ENCODE measurements around the gene GOLPH3L. TPM values are rescaled to one million over a fixed set of nuclear protein-coding genes. Genes with fewer than 3 reads are reported as not detected.

Gene GOLPH3L
- total and polyA plus RNA-seq, 2 of the 13 experiments (the other 11 are each of a cell fraction or from before 2014, with no cell fraction given): 8.2 to 12.8 TPM

DNA sequence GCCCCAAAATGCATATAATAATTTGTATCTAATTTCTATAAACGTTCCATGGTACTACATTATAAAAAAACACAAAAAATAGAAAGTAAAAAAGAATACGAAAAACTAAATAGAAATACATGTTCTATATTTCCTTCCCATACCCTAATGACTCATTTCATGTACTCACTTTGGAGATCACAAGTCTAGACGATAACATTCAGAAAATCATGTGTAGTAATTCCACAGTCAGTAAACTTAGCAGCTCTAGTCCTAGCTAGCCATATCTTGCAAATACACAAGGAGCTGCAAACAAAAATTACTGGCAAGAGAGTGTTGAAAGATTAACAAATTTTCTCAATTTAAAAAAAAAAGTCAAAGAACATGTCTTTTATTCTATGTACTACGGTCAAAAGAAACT, 1.4 kb downstream of the GOLPH3L start (continued):
- TF ChIP-seq ZBTB7A (CRISPR knock-in tag; IDR thresholded peaks at IDR 0.05) (no peak), ZNF598 (CRISPR knock-in tag; IDR thresholded peaks at IDR 0.05; ENCODE audit: borderline replicate concordance) (no peak)
- TF ChIP-seq, protein P1, sequence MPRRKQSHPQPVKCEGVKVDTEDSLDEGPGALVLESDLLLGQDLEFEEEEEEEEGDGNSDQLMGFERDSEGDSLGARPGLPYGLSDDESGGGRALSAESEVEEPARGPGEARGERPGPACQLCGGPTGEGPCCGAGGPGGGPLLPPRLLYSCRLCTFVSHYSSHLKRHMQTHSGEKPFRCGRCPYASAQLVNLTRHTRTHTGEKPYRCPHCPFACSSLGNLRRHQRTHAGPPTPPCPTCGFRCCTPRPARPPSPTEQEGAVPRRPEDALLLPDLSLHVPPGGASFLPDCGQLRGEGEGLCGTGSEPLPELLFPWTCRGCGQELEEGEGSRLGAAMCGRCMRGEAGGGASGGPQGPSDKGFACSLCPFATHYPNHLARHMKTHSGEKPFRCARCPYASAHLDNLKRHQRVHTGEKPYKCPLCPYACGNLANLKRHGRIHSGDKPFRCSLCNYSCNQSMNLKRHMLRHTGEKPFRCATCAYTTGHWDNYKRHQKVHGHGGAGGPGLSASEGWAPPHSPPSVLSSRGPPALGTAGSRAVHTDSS (CRISPR knock-in tag; conservative IDR thresholded peaks at IDR 0.05): no peak

GRCh38 chr1:150692720-150693119, 4.2 kb downstream of the GOLPH3L start:
- Histone ChIP-seq H3K27me3 (ENCODE audit: control insufficient read depth in 1 of 2, insufficient read depth in 2 of 2, low read length in 2 of 2) (no peaks in the 10 kb centered on the region; a peak in 1 of 5 replicates), H3K36me3 (replicated peaks in 1 of 2; ENCODE audit: control insufficient read depth in 1 of 2, insufficient read depth in 2 of 2, low read length in 2 of 2) (peaks cover 4 to 42% of the 10 kb centered on the region in 2 experiments; a peak in 4 of 5 replicates), H3K4me3 (replicated peaks in 1 of 3; ENCODE audit: insufficient read depth in 1 of 3, low read depth in 2 of 3, low read length in 3 of 3) (no peak overlapping the region), H3K9ac (ENCODE audit: insufficient read depth, low read depth, low read length) (no peak overlapping the region), H2AFZ (ENCODE audit: low read length) (no peak overlapping the region), H3K27ac (ENCODE audit: extremely low read length, insufficient read depth, low read length) (no peak overlapping the region), H3K79me2 (ENCODE audit: insufficient read depth, low read length) (peaks cover 10% of the 10 kb centered on the region), H3K9me3 (ENCODE audit: low read length) (no peaks in the 10 kb centered on the region), H3K4me2 (ENCODE audit: low read depth, low read length) (no peak overlapping the region), H4K20me1 (ENCODE audit: insufficient read depth, low read length) (no peaks in the 10 kb centered on the region), H3K4me1 (ENCODE audit: insufficient read depth, low read length) (0 out of 2 replicates have a peak, but pooled peaks cover 17% of the 10 kb centered on the region)
- POLR2A ChIA-PET: interaction anchor here (1.1 kb wide), 1 partner anchor 113 kb away, joined by 3 read pairs; no protein-coding TSS in a partner anchor
- DNase-seq (ENCODE audit: low spot score) (no peak), FAIRE-seq (no peak), ATAC-seq (no peak)
- no TSS peak for BruUV-seq (replicated peaks)
- 95% methylated on average over 3 of the region's 3 CpGs for WGBS (ENCODE audit: low lambda C conversion rate)
- CTCF ChIA-PET (ENCODE audit: low intra/inter-chr PET ratio, low total read pairs): no interaction called here
- intact Hi-C loops (cut with micrococcal nuclease; ENCODE audit: unreplicated experiment): loop anchor here (10.0 kb wide), 1 partner anchor 68 kb away; the partner anchor contains the start of gene ENSA
- in situ Hi-C loops (cut with HindIII; ENCODE audit: extremely low pct_ligation_motif_present, low pct_unique_long_range_greater_than_20kb): no loop called here
- TF ChIP-seq ZNF367 (CRISPR knock-in tag; IDR thresholded peaks at IDR 0.05; ENCODE audit: borderline replicate concordance): no peak
- TF ChIP-seq ADNP (CRISPR knock-in tag; IDR thresholded peaks at IDR 0.05): no peak
- TF ChIP-seq, protein P2, sequence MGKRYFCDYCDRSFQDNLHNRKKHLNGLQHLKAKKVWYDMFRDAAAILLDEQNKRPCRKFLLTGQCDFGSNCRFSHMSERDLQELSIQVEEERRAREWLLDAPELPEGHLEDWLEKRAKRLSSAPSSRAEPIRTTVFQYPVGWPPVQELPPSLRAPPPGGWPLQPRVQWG (CRISPR knock-in tag; IDR thresholded peaks at IDR 0.05; ENCODE audit: borderline replicate concordance, low read depth): no peak
- TF ChIP-seq SIX1 (CRISPR knock-in tag; IDR thresholded peaks at IDR 0.05; ENCODE audit: borderline replicate concordance): no peak
- TF ChIP-seq PAX8 (CRISPR knock-in tag; IDR thresholded peaks at IDR 0.05; ENCODE audit: borderline replicate concordance): no peak
- no peak for TF ChIP-seq BRCA1 (CRISPR knock-in tag; IDR thresholded peaks at IDR 0.05)
- TF ChIP-seq TBP (CRISPR knock-in tag; IDR thresholded peaks at IDR 0.05): no peak
- TF ChIP-seq FOSL2 (CRISPR knock-in tag; IDR thresholded peaks at IDR 0.05): no peak
- TF ChIP-seq, protein P3, sequence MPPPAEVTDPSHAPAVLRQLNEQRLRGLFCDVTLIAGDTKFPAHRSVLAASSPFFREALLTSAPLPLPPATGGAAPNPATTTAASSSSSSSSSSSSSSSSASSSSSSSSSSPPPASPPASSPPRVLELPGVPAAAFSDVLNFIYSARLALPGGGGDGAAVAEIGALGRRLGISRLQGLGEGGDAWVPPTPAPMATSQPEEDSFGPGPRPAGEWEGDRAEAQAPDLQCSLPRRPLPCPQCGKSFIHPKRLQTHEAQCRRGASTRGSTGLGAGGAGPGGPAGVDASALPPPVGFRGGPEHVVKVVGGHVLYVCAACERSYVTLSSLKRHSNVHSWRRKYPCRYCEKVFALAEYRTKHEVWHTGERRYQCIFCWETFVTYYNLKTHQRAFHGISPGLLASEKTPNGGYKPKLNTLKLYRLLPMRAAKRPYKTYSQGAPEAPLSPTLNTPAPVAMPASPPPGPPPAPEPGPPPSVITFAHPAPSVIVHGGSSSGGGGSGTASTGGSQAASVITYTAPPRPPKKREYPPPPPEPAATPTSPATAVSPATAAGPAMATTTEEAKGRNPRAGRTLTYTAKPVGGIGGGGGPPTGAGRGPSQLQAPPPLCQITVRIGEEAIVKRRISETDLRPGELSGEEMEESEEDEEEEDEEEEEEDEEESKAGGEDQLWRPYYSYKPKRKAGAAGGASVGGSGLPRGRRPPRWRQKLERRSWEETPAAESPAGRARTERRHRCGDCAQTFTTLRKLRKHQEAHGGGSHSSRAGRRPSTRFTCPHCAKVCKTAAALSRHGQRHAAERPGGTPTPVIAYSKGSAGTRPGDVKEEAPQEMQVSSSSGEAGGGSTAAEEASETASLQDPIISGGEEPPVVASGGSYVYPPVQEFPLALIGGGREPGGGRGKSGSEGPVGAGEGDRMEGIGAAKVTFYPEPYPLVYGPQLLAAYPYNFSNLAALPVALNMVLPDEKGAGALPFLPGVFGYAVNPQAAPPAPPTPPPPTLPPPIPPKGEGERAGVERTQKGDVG (CRISPR knock-in tag; IDR thresholded peaks at IDR 0.05; ENCODE audit: borderline replicate concordance): no peak
- no peak for TF ChIP-seq PHB2 (IDR thresholded peaks at IDR 0.05; ENCODE audit: partially characterized antibody)
- TF ChIP-seq ATF2 (CRISPR knock-in tag; IDR thresholded peaks at IDR 0.05): no peak
- TF ChIP-seq ZNF224 (CRISPR knock-in tag; IDR thresholded peaks at IDR 0.05): no peak
- no peak for TF ChIP-seq HNF4A (CRISPR knock-in tag; IDR thresholded peaks at IDR 0.05)
- no peak for TF ChIP-seq DNMT1 (CRISPR knock-in tag; IDR thresholded peaks at IDR 0.05)
- no peak for TF ChIP-seq NFE2L1 (CRISPR knock-in tag; IDR thresholded peaks at IDR 0.05; ENCODE audit: borderline replicate concordance)
